Stimulated activated CD4-positive, alpha-beta T cell treated with anti-CD3 and anti-CD28 coated beads, TNF-alpha, amount 100 ng/mL, for 1 hour (primary cell): ENCODE results near the gene DAB1.
"Not testable (repeated sequence)": the region's sequence is repeated elsewhere in the genome, so short reads cannot be mapped to it uniquely, and the experiment has no call there.

Source experiments
- DNase-seq, 3 donors: peaks; one replicate each; pipeline ENCODE4 v3.0.0-alpha.2; 2020; ENCODE audit warnings: low read depth in 3 of 3, low spot score in 1 of 3

DAB1 gene

GRCh38 chr1:57127976-57128375 is 295.9 kb downstream of the DAB1 start:
- no peak for DNase-seq

- DNase-seq: no peak
Observed at GRCh38 chr1:57124768-57125446, 299.0 kb downstream of the DAB1 start.

GRCh38 chr1:57124170-57124569 is 299.7 kb downstream of the DAB1 start:
- no peak for DNase-seq

GRCh38 chr1:57122031-57122430 is 301.8 kb downstream of the DAB1 start:
- no peak for DNase-seq

GRCh38 chr1:57118948-57119603 is 304.8 kb downstream of the DAB1 start:
- no peak for DNase-seq

- no peak for DNase-seq
Observed at GRCh38 chr1:57117753-57118152, 306.1 kb downstream of the DAB1 start.

- DNase-seq: no peak
Observed at GRCh38 chr1:57116871-57117270, 307.0 kb downstream of the DAB1 start.

- DNase-seq: no peak
Observed at GRCh38 chr1:57115030-57115614, 308.7 kb downstream of the DAB1 start.

- no peak for DNase-seq
Observed at GRCh38 chr1:57112148-57112547, 311.7 kb downstream of the DAB1 start.

- DNase-seq: no peak
Observed at GRCh38 chr1:57111175-57111574, 312.7 kb downstream of the DAB1 start.

GRCh38 chr1:57109883-57110282 is 314.0 kb downstream of the DAB1 start:
- DNase-seq: no peak

GRCh38 chr1:57109247-57109646 is 314.6 kb downstream of the DAB1 start:
- DNase-seq: no peak

GRCh38 chr1:57106296-57106695 is 317.6 kb downstream of the DAB1 start:
- DNase-seq: no peak

- DNase-seq: no peak
Observed at GRCh38 chr1:57102561-57103326, 321.1 kb downstream of the DAB1 start.

GRCh38 chr1:57101209-57101608 is 322.7 kb downstream of the DAB1 start:
- no peak for DNase-seq

- DNase-seq: no peak
Observed at GRCh38 chr1:57094749-57095148, 329.1 kb downstream of the DAB1 start.

- DNase-seq: no peak
Observed at GRCh38 chr1:57093122-57093521, 330.7 kb downstream of the DAB1 start.

GRCh38 chr1:57091642-57092041 is 332.2 kb downstream of the DAB1 start:
- no peak for DNase-seq

GRCh38 chr1:57089855-57090254 is 334.0 kb downstream of the DAB1 start:
- DNase-seq: no peak

- DNase-seq: no peak
Observed at GRCh38 chr1:57089221-57089620, 334.6 kb downstream of the DAB1 start.

GRCh38 chr1:57088653-57089052 is 335.2 kb downstream of the DAB1 start:
- DNase-seq: no peak

- DNase-seq: not testable (repeated sequence)
Observed at GRCh38 chr1:57087660-57088059, 336.2 kb downstream of the DAB1 start.
